OCI-LY7 (cell line): ENCODE data around the gene MISFA. TPM values are rescaled to one million over a fixed set of nuclear protein-coding genes. Genes with fewer than 3 reads are reported as not detected.

Experiments used
- BruUV-seq: library from RNA; stranded (reverse); fragments of 400-500 nt; replicated peaks from 2 replicates; lab custom pipeline; 2021; lab: Mats Ljungman, UMichigan
- CTCF ChIA-PET: fragments of 300-600 bp; sonication (Branson Sonifier 250); formaldehyde crosslinking; loops from one replicate; lab custom pipeline; 2022; ENCODE audit warnings: antibody characterized with exemption; ENCODE audit not compliant: unreplicated experiment; lab: Charles Lee
- POLR2A ChIA-PET: fragments of 300-600 bp; sonication (Branson Sonifier 250); formaldehyde crosslinking; loops from one replicate; lab custom pipeline; 2022; ENCODE audit warnings: antibody characterized with exemption; lab: Charles Lee
- DNase-seq: peaks from one replicate; pipeline ENCODE4 v3.0.0-alpha.2; 2015; ENCODE audit warnings: low spot score
- H2AFZ ChIP-seq: fragments of 200-600 bp; sonication (generic), shearing (Covaris generic); 2 replicates; pipeline ENCODE4 v1.6.1; 2014; ENCODE audit warnings: mild to moderate bottlenecking, antibody characterized with exemption, low read length, moderate library complexity
- H3K27ac ChIP-seq: fragments of 200-600 bp; sonication (generic); 2 replicates; pipeline ENCODE4 v1.5.1; 2014; ENCODE audit warnings: mixed run types, low read depth, mild to moderate bottlenecking, moderate library complexity, low read length, inconsistent platforms; ENCODE audit not compliant: poor library complexity, severe bottlenecking
- H3K36me3 ChIP-seq: fragments of 200-600 bp; sonication (generic); 2 replicates; pipeline ENCODE4 v1.6.1; 2014; ENCODE audit warnings: mild to moderate bottlenecking, antibody characterized with exemption, low read length, moderate library complexity, mixed read lengths; ENCODE audit not compliant: insufficient read depth
- H3K4me1 ChIP-seq: fragments of 200-600 bp; sonication (generic); 2 replicates; pipeline ENCODE4 v1.5.1; 2014; ENCODE audit warnings: mild to moderate bottlenecking, low read length; ENCODE audit not compliant: insufficient read depth, poor library complexity, severe bottlenecking
- H3K4me2 ChIP-seq: fragments of 200-600 bp; sonication (generic); 2 replicates; pipeline ENCODE4 v1.6.1; 2014; ENCODE audit warnings: mild to moderate bottlenecking, low read length
- H3K4me3 ChIP-seq: fragments of 200-600 bp; sonication (generic); 2 replicates; pipeline ENCODE4 v1.5.1; 2014; ENCODE audit warnings: mild to moderate bottlenecking, low read depth, low read length; ENCODE audit not compliant: poor library complexity, severe bottlenecking
- H3K79me2 ChIP-seq: fragments of 200-600 bp; sonication (generic); 2 replicates; pipeline ENCODE4 v1.6.1; 2016; ENCODE audit warnings: low read depth, mild to moderate bottlenecking, low read length, moderate library complexity, mixed read lengths; ENCODE audit not compliant: insufficient read depth
- H3K9me2 ChIP-seq: fragments of 200-600 bp; sonication (generic); 2 replicates; pipeline ENCODE4 v1.6.1; 2016; ENCODE audit warnings: mild to moderate bottlenecking, low read length, mixed read lengths; ENCODE audit not compliant: insufficient read depth
- H3K9me3 ChIP-seq: fragments of 200-600 bp; sonication (generic); 2 replicates; pipeline ENCODE4 v1.6.1; 2014; ENCODE audit warnings: mild to moderate bottlenecking, mixed run types, low read length, mixed read lengths
- H4K20me1 ChIP-seq: fragments of 200-600 bp; sonication (generic); 2 replicates; pipeline ENCODE4 v1.6.1; 2014; ENCODE audit warnings: mild to moderate bottlenecking, antibody characterized with exemption, low read length, moderate library complexity, mixed read lengths; ENCODE audit not compliant: insufficient read depth
- CTCF ChIP-seq: fragments of 200-600 bp; sonication (generic); conservative IDR thresholded peaks from 2 replicates; pipeline ENCODE4 v1.5.1; 2014; ENCODE audit warnings: mild to moderate bottlenecking, antibody characterized with exemption, low read length, moderate library complexity, mixed read lengths
- EZH2phosphoT487 ChIP-seq: fragments of 200-600 bp; sonication (generic); IDR thresholded peaks from 2 replicates; pipeline ENCODE4 v1.6.1; 2018; ENCODE audit warnings: low read depth, borderline replicate concordance, mild to moderate bottlenecking, mixed run types, antibody characterized with exemption, low read length, moderate library complexity, mixed read lengths
- intact Hi-C: fragments of 100-400 bp; cut with micrococcal nuclease; formaldehyde crosslinking; loops from one replicate; pipeline ENCODE4 v1.10.0; 2022; ENCODE audit not compliant: unreplicated experiment
- total RNA-seq, 2 experiments: library from RNA; depleted of rRNA in 1 of 2; stranded (reverse); fragments of >200 nt in 1 of 2; shearing (Covaris generic) in 1 of 2; gene quantifications; 2 replicates each; pipeline ENCODE4 v1.2.3, GENCODE V29; 2014 to 2022

Gene MISFA
- total RNA-seq, 2 experiments from 2014 or later, result not detected

- Histone ChIP-seq H3K4me2 (no peak overlapping the region), H3K79me2 (no peaks in the 10 kb centered on the region), H3K4me3 (no peak overlapping the region), H4K20me1 (no peaks in the 10 kb centered on the region), H3K4me1 (no peaks in the 10 kb centered on the region), H3K9me3 (no peaks in the 10 kb centered on the region), H2AFZ (no peak overlapping the region; the same call in 1 of the 2 replicates), H3K9me2 (no peaks in the 10 kb centered on the region), H3K27ac (no peak overlapping the region), H3K36me3 (no peaks in the 10 kb centered on the region)
- no peak for TF ChIP-seq CTCF
- TF ChIP-seq EZH2phosphoT487, result no peak
- ChIA-PET CTCF (no interaction called here), POLR2A (interaction anchor here (0.7 to 1.4 kb wide), 2 partner anchors 15 to 1285 kb away, joined by 3 read pairs; no protein-coding TSS in a partner anchor)
- no TSS peak for BruUV-seq
- no peak for DNase-seq
- intact Hi-C loops, result loop anchor here (2.0 kb wide), 1 partner anchor 110 kb away; no protein-coding TSS in a partner anchor
These were observed 50.8 kb downstream of the MISFA start for GRCh38 chr11:18650353-18650752.

- H3K27ac ChIP-seq, result no peak overlapping the region
- H3K4me1 ChIP-seq, result no peaks in the 10 kb centered on the region
- H3K9me3 ChIP-seq, result no peaks in the 10 kb centered on the region
- H3K4me3 ChIP-seq, result no peak overlapping the region
- no peaks in the 10 kb centered on the region for H3K79me2 ChIP-seq
- peak; percentile 60 for DNase-seq
- H3K9me2 ChIP-seq, result no peaks in the 10 kb centered on the region
- no TSS peak for BruUV-seq
- TF ChIP-seq CTCF (peak; percentile 86), EZH2phosphoT487 (no peak)
- intact Hi-C loops, result loop anchor here (2.0 kb wide), 1 partner anchor 110 kb away; no protein-coding TSS in a partner anchor
- POLR2A ChIA-PET, result interaction anchor here (0.6 to 1.4 kb wide), 2 partner anchors 16 to 22 kb away, joined by 3 read pairs; no protein-coding TSS in a partner anchor
- CTCF ChIA-PET, result no interaction called here
- H4K20me1 ChIP-seq, result no peaks in the 10 kb centered on the region
- peak overlapping the region; percentile 52; the same call in 1 of the 2 replicates for H2AFZ ChIP-seq
- H3K36me3 ChIP-seq, result no peaks in the 10 kb centered on the region
- H3K4me2 ChIP-seq, result no peak overlapping the region
These were observed 51.4 kb downstream of the MISFA start for GRCh38 chr11:18650859-18651557.

Other genes starting within 250 kb of the MISFA start
- 398 and 399 TPM in 2 replicates for gene LDHA, start 205.2 kb upstream of the MISFA start, total RNA-seq (2014; rRNA removed; shearing (Covaris generic))
- 700 and 1,156 TPM in 2 replicates for gene LDHA, start 205.2 kb upstream of the MISFA start, total RNA-seq (2022)
- gene LDHC, start 187.5 kb upstream of the MISFA start, total RNA-seq (2014; rRNA removed; shearing (Covaris generic)), result not detected in 2 replicates
- not detected in 2 replicates for gene LDHC, start 187.5 kb upstream of the MISFA start, total RNA-seq (2022)
- gene LDHAL6A, start 143.9 kb upstream of the MISFA start, total RNA-seq (2014; rRNA removed; shearing (Covaris generic)), result not detected in 2 replicates
- gene LDHAL6A, start 143.9 kb upstream of the MISFA start, total RNA-seq (2022), result not detected in 2 replicates
- 56.9 and 96.8 TPM in 2 replicates for gene TSG101, start 72.8 kb upstream of the MISFA start, total RNA-seq (2014; rRNA removed; shearing (Covaris generic))
- 54.2 and 72.1 TPM in 2 replicates for gene TSG101, start 72.8 kb upstream of the MISFA start, total RNA-seq (2022)
- 1.3 and 1.5 TPM in 2 replicates for gene UEVLD, start 11.1 kb upstream of the MISFA start, total RNA-seq (2014; rRNA removed; shearing (Covaris generic))
- 3.5 and 4.7 TPM in 2 replicates for gene UEVLD, start 11.1 kb upstream of the MISFA start, total RNA-seq (2022)
- 15.6 and 15.8 TPM in 2 replicates for gene SPTY2D1, start 34.6 kb downstream of the MISFA start, total RNA-seq (2014; rRNA removed; shearing (Covaris generic))
- 15.8 and 16.9 TPM in 2 replicates for gene SPTY2D1, start 34.6 kb downstream of the MISFA start, total RNA-seq (2022)
- 0.39 and 0.92 TPM in 2 replicates for gene TMEM86A, start 99.0 kb downstream of the MISFA start, total RNA-seq (2014; rRNA removed; shearing (Covaris generic))
- gene TMEM86A, start 99.0 kb downstream of the MISFA start, total RNA-seq (2022), result 1.2 and 2.7 TPM in 2 replicates
- gene IGSF22, start 126.4 kb downstream of the MISFA start, total RNA-seq (2014; rRNA removed; shearing (Covaris generic)), result not detected in 2 replicates
- not detected in 2 replicates for gene IGSF22, start 126.4 kb downstream of the MISFA start, total RNA-seq (2022)
- gene PTPN5, start 192.0 kb downstream of the MISFA start, total RNA-seq (2014; rRNA removed; shearing (Covaris generic)), result not detected in 2 replicates
- not detected in 2 replicates for gene PTPN5, start 192.0 kb downstream of the MISFA start, total RNA-seq (2022)